HCT116 (cell line): ENCODE results near the gene RIT2. TPM values are rescaled to one million over a fixed set of nuclear protein-coding genes. Genes with fewer than 3 reads are reported as not detected.

ENCODE experiments used
- ATAC-seq: fragments of 200-7000 bp; cut with Tn5 transposase; 2 replicates; pipeline ENCODE4 v1.9.1; 2020; ENCODE audit warnings: mild to moderate bottlenecking, moderate library complexity
- BruUV-seq: library from RNA; stranded (reverse); fragments of 400-500 nt; replicated peaks from 2 replicates; lab custom pipeline; 2021; lab: Mats Ljungman, UMichigan
- CTCF ChIA-PET: fragments of 300-600 bp; sonication (Branson Sonifier 250); formaldehyde crosslinking; loops from one replicate; lab custom pipeline; 2021; ENCODE audit warnings: antibody characterized with exemption; lab: Charles Lee
- POLR2A ChIA-PET: fragments of 300-600, 350-600 bp; sonication (Branson Sonifier 250); formaldehyde crosslinking; loops from one replicate; lab custom pipeline; 2021; ENCODE audit warnings: antibody characterized with exemption; lab: Charles Lee
- RAD21 ChIA-PET, 2 experiments: fragments of 300-600 bp; sonication (Branson Sonifier 250); formaldehyde crosslinking; loops; one replicate each; lab custom pipeline; 2023; ENCODE audit warnings: low total read pairs in 2 of 2; ENCODE audit not compliant: uncharacterized antibody in 2 of 2, unreplicated experiment in 2 of 2, low non-redundant PET in 1 of 2; lab: Charles Lee
- DNase-seq: peaks from one replicate; pipeline ENCODE4 v3.0.0-alpha.2; 2010; ENCODE audit warnings: low read depth, low spot score
- H2AFZ ChIP-seq: fragments of 200-600 bp; shearing (Covaris generic), sonication (generic); 2 replicates; pipeline ENCODE4 v1.6.1; 2017; ENCODE audit warnings: low read depth, mixed run types, mixed read lengths, antibody characterized with exemption, low read length; ENCODE audit not compliant: poor library complexity, severe bottlenecking
- H3K27ac ChIP-seq: 2 replicates; pipeline ENCODE4 v1.5.1; 2012; ENCODE audit warnings: low read depth, low read length
- H3K27me3 ChIP-seq: fragments of 200-600 bp; sonication (generic); 2 replicates; pipeline ENCODE4 v1.6.1; 2016; ENCODE audit warnings: mixed run types, low read length, mixed read lengths; ENCODE audit not compliant: insufficient read depth
- H3K36me3 ChIP-seq, 2 experiments: fragments of 200-500 bp in 1 of 2; fragments of 200-600 bp in 1 of 2; sonication (Bioruptor generic) in 1 of 2; sonication (generic) in 1 of 2; 2 replicates each; pipeline versions ENCODE4 v1.5.1 to v1.6.1; 2014 to 2016; ENCODE audit warnings: low read length in 2 of 2, inconsistent platforms in 1 of 2, mixed read lengths in 1 of 2, mixed run types in 1 of 2; ENCODE audit not compliant: insufficient read depth in 2 of 2, control insufficient read depth in 1 of 2
- H3K4me1 ChIP-seq, 2 experiments: fragments of 200-600 bp in 1 of 2; sonication (generic) in 1 of 2; 2 replicates each; pipeline versions ENCODE4 v1.5.1 to v1.6.1; 2012 to 2017; ENCODE audit warnings: low read length in 2 of 2, inconsistent platforms in 1 of 2, mild to moderate bottlenecking in 1 of 2, mixed read lengths in 1 of 2, mixed run types in 1 of 2, moderate library complexity in 1 of 2; ENCODE audit not compliant: insufficient read depth in 2 of 2, control insufficient read depth in 1 of 2
- H3K4me2 ChIP-seq: fragments of 200-600 bp; sonication (generic); 2 replicates; pipeline ENCODE4 v1.6.1; 2017; ENCODE audit warnings: mixed run types, low read length, mixed read lengths
- H3K4me3 ChIP-seq, 2 experiments: fragments of 200-600 bp in 1 of 2; sonication (generic) in 1 of 2; replicated peaks in 1 of 2; 2 replicates each; pipeline ENCODE4 v1.5.1; 2011 to 2016; ENCODE audit warnings: low read length in 2 of 2, control low read depth in 1 of 2, low read depth in 1 of 2, mild to moderate bottlenecking in 1 of 2, mixed read lengths in 1 of 2, mixed run types in 1 of 2
- H3K79me2 ChIP-seq: fragments of 200-600 bp; sonication (generic); 2 replicates; pipeline ENCODE4 v1.6.1; 2017; ENCODE audit warnings: mild to moderate bottlenecking, mixed run types, low read length, moderate library complexity, mixed read lengths; ENCODE audit not compliant: insufficient read depth
- H3K9ac ChIP-seq: fragments of 200-600 bp; sonication (generic); 2 replicates; pipeline ENCODE4 v1.6.1; 2016; ENCODE audit warnings: low read length, mixed read lengths
- H3K9me2 ChIP-seq: fragments of 200-600 bp; sonication (generic), shearing (Covaris generic); 2 replicates; pipeline ENCODE4 v1.6.1; 2017; ENCODE audit warnings: mixed run types, mild to moderate bottlenecking, moderate library complexity; ENCODE audit not compliant: insufficient read depth
- H3K9me3 ChIP-seq, 2 experiments: fragments of 200-500 bp in 1 of 2; fragments of 200-600 bp in 1 of 2; sonication (Bioruptor generic) in 1 of 2; sonication (generic) in 1 of 2; 2 replicates each; pipeline ENCODE4 v1.6.1; 2014 to 2017; ENCODE audit warnings: low read length in 2 of 2, mixed read lengths in 2 of 2, inconsistent platforms in 1 of 2, low read depth in 1 of 2, mild to moderate bottlenecking in 1 of 2, mixed run types in 1 of 2, moderate library complexity in 1 of 2; ENCODE audit not compliant: control insufficient read depth in 1 of 2, insufficient read depth in 1 of 2
- H4K20me1 ChIP-seq: fragments of 200-600 bp; sonication (generic), shearing (Covaris generic); 2 replicates; pipeline ENCODE4 v1.6.1; 2017; ENCODE audit warnings: mixed run types, mild to moderate bottlenecking, moderate library complexity; ENCODE audit not compliant: insufficient read depth
- EGR1 ChIP-seq: IDR thresholded peaks from 2 replicates; pipeline ENCODE4 v1.6.1; 2012; ENCODE audit warnings: low read depth
- EZH2 ChIP-seq: fragments of 200-600 bp; sonication (generic); IDR thresholded peaks from 2 replicates; pipeline ENCODE4 v1.6.1; 2017; ENCODE audit warnings: antibody characterized with exemption, mixed run types
- EZH2phosphoT487 ChIP-seq: fragments of 200-600 bp; IDR thresholded peaks from 2 replicates; pipeline ENCODE4 v1.6.1; 2018; ENCODE audit warnings: antibody characterized with exemption, borderline replicate concordance
- FOSL1 ChIP-seq: IDR thresholded peaks from 2 replicates; pipeline ENCODE4 v1.6.1; 2012; ENCODE audit warnings: low read depth
- JUND ChIP-seq: IDR thresholded peaks from 2 replicates; pipeline ENCODE4 v1.6.1; 2012
- POLR2A ChIP-seq: IDR thresholded peaks from 2 replicates; pipeline ENCODE4 v1.7.0; 2011; ENCODE audit warnings: borderline replicate concordance; ENCODE audit not compliant: insufficient read depth, insufficient read length; ENCODE audit errors: extremely low read depth
- TCF7L2 ChIP-seq: IDR thresholded peaks from 2 replicates; pipeline ENCODE4 v1.7.0; 2011; ENCODE audit warnings: borderline replicate concordance, inconsistent platforms; ENCODE audit not compliant: insufficient read depth, insufficient read length; ENCODE audit errors: extremely low read depth
- YY1 ChIP-seq: IDR thresholded peaks from 2 replicates; pipeline ENCODE4 v1.6.1; 2011; ENCODE audit warnings: low read length, low read depth, moderate library complexity, mild to moderate bottlenecking; ENCODE audit not compliant: insufficient replicate concordance; ENCODE audit errors: extremely low read depth
- ZFX ChIP-seq: fragments of 450-650 bp; IDR thresholded peaks from 2 replicates; pipeline ENCODE4 v1.6.1; 2017
- intact Hi-C: fragments of 100-400 bp; cut with micrococcal nuclease; formaldehyde crosslinking; loops from 2 replicates; pipeline ENCODE4 v1.10.0; 2022
- total RNA-seq: library from RNA; stranded (reverse); gene quantifications from one replicate; pipeline ENCODE4 v1.2.1, GENCODE V29; 2021; ENCODE audit not compliant: unreplicated experiment
- TF ChIP-seq, protein P1 (sequence below): IDR thresholded peaks from 2 replicates; pipeline ENCODE4 v1.6.1; 2012

The RIT2 gene
- total RNA-seq, 1 experiment from 2014 or later = not detected

DNA sequence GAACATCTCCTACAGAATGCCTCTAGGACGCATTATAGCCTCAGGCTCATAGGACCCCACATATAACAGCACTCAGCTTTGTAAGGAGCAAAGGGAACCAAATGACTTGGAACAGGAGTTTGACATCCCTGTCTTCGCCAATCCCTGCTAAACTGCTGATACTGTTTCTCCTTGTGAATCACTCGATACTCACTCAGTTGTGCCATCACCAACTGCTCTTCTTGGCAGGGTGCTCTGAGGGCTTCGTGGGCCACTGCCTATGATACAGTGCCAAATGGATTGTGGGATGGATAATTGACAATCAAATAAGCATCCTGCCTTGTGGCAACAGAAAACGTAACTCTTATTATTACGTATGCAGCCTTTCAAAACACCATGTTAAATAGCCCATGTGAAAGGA lies 396.3 kb downstream of the RIT2 start:
- CTCF ChIA-PET = no interaction called here
- no peak overlapping the region for H3K4me3 ChIP-seq
- intact Hi-C loops = no loop called here
- no peaks in the 10 kb centered on the region for H4K20me1 ChIP-seq
- H2AFZ ChIP-seq = no peak overlapping the region
- H3K9me3 ChIP-seq = peaks cover 11 to 18% of the 10 kb centered on the region in 2 experiments; a peak in 2 of 4 replicates
- TF ChIP-seq FOSL1 = no peak
- TF ChIP-seq TCF7L2 = no peak
- TF ChIP-seq POLR2A = no peak
- TF ChIP-seq, protein P1, sequence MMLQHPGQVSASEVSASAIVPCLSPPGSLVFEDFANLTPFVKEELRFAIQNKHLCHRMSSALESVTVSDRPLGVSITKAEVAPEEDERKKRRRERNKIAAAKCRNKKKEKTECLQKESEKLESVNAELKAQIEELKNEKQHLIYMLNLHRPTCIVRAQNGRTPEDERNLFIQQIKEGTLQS = no peak
- no peak for TF ChIP-seq YY1
- no peak for TF ChIP-seq EGR1
- no peak for TF ChIP-seq ZFX
- TF ChIP-seq EZH2 = no peak
- TF ChIP-seq, all 23 proteins: peak for 0
- no TSS peak for BruUV-seq
- Histone ChIP-seq H3K27me3 (no peaks in the 10 kb centered on the region), H3K4me1 (no peaks in the 10 kb centered on the region), H3K36me3 (no peaks in the 10 kb centered on the region), H3K9me2 (no peaks in the 10 kb centered on the region), H3K4me2 (no peak overlapping the region), H3K9ac (no peak overlapping the region), H3K79me2 (no peaks in the 10 kb centered on the region), H3K27ac (no peak overlapping the region)
- DNase-seq = no peak
- no peak for ATAC-seq
- ChIA-PET POLR2A (no interaction called here), RAD21 (no interaction called here)

DNA sequence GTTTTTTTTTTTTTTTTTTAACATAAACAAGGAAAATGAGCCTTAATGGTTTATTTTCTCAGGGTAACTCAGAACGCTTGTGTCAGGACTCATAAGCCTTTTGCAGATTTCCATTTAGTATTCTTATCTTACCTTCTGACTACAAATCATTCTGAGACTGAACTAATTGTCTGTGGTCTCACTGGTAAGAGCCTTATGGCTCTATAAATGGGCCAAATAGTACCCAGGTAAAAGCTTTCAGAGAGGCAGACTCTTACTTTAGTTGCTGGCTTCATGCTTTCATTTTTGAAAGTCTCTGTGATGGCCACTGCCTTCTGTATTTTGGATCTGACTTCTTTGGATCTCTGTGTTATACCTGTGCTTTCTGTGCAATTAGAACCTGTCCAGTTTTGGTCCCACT lies 403.4 kb downstream of the RIT2 start:
- no TSS peak for BruUV-seq

More for the DNA sequence above, 403.4 kb downstream of the RIT2 start:
- ATAC-seq (no peak), DNase-seq (no peak)
- Histone ChIP-seq H3K36me3 (no peaks in the 10 kb centered on the region), H3K9me3 (peaks cover 3 to 18% of the 10 kb centered on the region in 2 experiments; a peak in 2 of 4 replicates), H3K9me2 (no peaks in the 10 kb centered on the region), H3K27ac (no peak overlapping the region), H3K79me2 (no peaks in the 10 kb centered on the region), H3K4me3 (no peak overlapping the region), H3K9ac (no peak overlapping the region), H3K4me2 (no peak overlapping the region), H3K27me3 (no peaks in the 10 kb centered on the region), H4K20me1 (no peaks in the 10 kb centered on the region), H3K4me1 (no peaks in the 10 kb centered on the region), H2AFZ (no peak overlapping the region)
- POLR2A ChIA-PET = no interaction called here
- RAD21 ChIA-PET = no interaction called here
- intact Hi-C loops = no loop called here
- TF ChIP-seq YY1 = no peak
- no peak for TF ChIP-seq POLR2A
- no peak for TF ChIP-seq JUND
- no peak for TF ChIP-seq EZH2phosphoT487
- CTCF ChIA-PET = no interaction called here
